ENCODE results near the gene SF3B3.

DNA sequence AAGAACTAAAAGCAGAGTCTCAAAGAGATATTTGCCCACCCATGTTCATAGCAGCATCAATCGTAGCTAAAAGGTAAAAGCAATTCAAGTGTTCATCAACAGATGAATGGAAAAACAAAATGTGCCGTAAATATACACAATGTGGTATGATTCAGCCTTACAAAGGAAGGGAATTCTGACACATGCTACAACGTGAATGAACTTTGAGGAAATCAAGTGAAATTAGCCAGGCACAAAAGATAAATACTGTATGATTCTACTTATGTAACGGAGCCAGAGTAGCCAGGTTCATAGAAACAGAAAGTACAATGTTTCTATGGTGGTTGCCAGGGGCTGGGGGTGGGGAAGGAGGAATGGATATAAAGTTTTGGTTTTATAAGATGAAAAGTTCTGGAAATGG lies 64.9 kb downstream of the SF3B3 start:
- TF ChIP-seq, protein P1, sequence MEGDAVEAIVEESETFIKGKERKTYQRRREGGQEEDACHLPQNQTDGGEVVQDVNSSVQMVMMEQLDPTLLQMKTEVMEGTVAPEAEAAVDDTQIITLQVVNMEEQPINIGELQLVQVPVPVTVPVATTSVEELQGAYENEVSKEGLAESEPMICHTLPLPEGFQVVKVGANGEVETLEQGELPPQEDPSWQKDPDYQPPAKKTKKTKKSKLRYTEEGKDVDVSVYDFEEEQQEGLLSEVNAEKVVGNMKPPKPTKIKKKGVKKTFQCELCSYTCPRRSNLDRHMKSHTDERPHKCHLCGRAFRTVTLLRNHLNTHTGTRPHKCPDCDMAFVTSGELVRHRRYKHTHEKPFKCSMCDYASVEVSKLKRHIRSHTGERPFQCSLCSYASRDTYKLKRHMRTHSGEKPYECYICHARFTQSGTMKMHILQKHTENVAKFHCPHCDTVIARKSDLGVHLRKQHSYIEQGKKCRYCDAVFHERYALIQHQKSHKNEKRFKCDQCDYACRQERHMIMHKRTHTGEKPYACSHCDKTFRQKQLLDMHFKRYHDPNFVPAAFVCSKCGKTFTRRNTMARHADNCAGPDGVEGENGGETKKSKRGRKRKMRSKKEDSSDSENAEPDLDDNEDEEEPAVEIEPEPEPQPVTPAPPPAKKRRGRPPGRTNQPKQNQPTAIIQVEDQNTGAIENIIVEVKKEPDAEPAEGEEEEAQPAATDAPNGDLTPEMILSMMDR (conservative IDR thresholded peaks at IDR 0.05): no peak
- TF ChIP-seq EZH2 (IDR thresholded peaks at IDR 0.05; ENCODE audit: low read depth): no peak

Measured in PC-9 (cell line).